ENCODE results near the gene VWF.

- TF ChIP-seq SP1 (IDR thresholded peaks at IDR 0.05) (no peak), ARNT (IDR thresholded peaks at IDR 0.05) (no peak), BHLHE40 (IDR thresholded peaks at IDR 0.05; ENCODE audit: borderline replicate concordance) (no peak), TARDBP (IDR thresholded peaks at IDR 0.05) (no peak), L3MBTL2 (conservative IDR thresholded peaks at IDR 0.05) (no peak)
- TF ChIP-seq, protein P1, sequence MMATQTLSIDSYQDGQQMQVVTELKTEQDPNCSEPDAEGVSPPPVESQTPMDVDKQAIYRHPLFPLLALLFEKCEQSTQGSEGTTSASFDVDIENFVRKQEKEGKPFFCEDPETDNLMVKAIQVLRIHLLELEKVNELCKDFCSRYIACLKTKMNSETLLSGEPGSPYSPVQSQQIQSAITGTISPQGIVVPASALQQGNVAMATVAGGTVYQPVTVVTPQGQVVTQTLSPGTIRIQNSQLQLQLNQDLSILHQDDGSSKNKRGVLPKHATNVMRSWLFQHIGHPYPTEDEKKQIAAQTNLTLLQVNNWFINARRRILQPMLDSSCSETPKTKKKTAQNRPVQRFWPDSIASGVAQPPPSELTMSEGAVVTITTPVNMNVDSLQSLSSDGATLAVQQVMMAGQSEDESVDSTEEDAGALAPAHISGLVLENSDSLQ (IDR thresholded peaks at IDR 0.05), result no peak
Observed at GRCh38 chr12:6167327-6168280, 43.1 kb upstream of the VWF start.

Data from HEK293T (cell line).